Measurements from ENCODE around the gene GTF2IRD1.

DNA sequence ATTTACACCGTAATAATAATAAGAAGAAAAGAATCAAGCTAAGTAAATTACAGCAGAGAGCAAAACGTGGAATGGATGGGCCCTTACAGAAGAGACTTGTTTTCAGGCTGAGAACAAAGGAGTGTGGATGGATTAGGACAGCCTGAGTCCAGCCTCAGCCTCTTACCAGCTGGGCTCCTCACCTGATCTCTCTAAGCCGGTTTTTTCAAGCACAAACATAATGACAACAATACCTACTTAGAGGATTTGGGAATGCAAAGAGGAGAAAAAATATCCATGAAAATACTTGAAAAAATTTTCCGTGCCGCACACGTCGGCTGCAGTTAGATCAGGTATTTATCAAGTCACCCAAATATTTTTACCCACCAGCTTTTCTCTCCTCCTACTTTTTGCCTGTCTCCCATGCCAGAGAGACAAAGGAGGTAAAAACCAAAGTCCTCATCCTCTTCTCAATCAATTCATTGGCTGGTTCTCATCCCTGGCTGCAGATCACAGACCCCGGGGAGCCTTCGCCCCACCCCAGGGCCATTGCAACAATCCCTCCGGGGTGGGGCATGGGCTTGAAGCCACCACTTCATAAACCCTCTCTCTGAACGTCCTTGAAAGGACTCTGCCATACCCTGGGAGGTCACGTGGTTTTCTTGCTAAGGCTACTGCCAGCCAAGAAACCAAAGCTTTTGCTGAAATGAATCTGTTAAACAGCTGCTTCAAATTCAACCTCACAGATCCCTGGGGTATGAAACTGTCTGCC lies 174.1 kb downstream of the GTF2IRD1 start:
- TF ChIP-seq EZH2phosphoT487 (IDR thresholded peaks at IDR 0.05; ENCODE audit: borderline replicate concordance, low read length): no peak
- TF ChIP-seq, protein P1, sequence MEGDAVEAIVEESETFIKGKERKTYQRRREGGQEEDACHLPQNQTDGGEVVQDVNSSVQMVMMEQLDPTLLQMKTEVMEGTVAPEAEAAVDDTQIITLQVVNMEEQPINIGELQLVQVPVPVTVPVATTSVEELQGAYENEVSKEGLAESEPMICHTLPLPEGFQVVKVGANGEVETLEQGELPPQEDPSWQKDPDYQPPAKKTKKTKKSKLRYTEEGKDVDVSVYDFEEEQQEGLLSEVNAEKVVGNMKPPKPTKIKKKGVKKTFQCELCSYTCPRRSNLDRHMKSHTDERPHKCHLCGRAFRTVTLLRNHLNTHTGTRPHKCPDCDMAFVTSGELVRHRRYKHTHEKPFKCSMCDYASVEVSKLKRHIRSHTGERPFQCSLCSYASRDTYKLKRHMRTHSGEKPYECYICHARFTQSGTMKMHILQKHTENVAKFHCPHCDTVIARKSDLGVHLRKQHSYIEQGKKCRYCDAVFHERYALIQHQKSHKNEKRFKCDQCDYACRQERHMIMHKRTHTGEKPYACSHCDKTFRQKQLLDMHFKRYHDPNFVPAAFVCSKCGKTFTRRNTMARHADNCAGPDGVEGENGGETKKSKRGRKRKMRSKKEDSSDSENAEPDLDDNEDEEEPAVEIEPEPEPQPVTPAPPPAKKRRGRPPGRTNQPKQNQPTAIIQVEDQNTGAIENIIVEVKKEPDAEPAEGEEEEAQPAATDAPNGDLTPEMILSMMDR (IDR thresholded peaks at IDR 0.05; ENCODE audit: low read depth, low read length, poor library complexity, severe bottlenecking): no peak

Data from DOHH2 (cell line).